Ishikawa (cell line): ENCODE measurements around the gene COL23A1.

Experiments used
- CEBPB ChIP-seq: IDR thresholded peaks from 2 replicates; pipeline ENCODE4 v1.6.1; 2012
- CREB1 ChIP-seq: IDR thresholded peaks from 2 replicates; pipeline ENCODE4 v1.6.1; 2012; ENCODE audit warnings: low read depth
- EGR1 ChIP-seq: IDR thresholded peaks from 2 replicates; pipeline ENCODE4 v1.6.1; 2012
- EP300 ChIP-seq: IDR thresholded peaks from 2 replicates; pipeline ENCODE4 v1.6.1; 2012; ENCODE audit warnings: borderline replicate concordance
- FOXM1 ChIP-seq: IDR thresholded peaks from 2 replicates; pipeline ENCODE4 v1.6.1; 2012; ENCODE audit warnings: low read depth, borderline replicate concordance
- NFIC ChIP-seq: IDR thresholded peaks from 2 replicates; pipeline ENCODE4 v1.6.1; 2012
- RAD21 ChIP-seq: IDR thresholded peaks from 2 replicates; pipeline ENCODE4 v1.6.1; 2012; ENCODE audit warnings: low read depth
- TAF1 ChIP-seq: IDR thresholded peaks from 2 replicates; pipeline ENCODE4 v1.6.1; 2012; ENCODE audit warnings: low read depth, mild to moderate bottlenecking
- TEAD4 ChIP-seq: IDR thresholded peaks from 2 replicates; pipeline ENCODE4 v1.6.1; 2012
- YY1 ChIP-seq: IDR thresholded peaks from 2 replicates; pipeline ENCODE4 v1.6.1; 2012; ENCODE audit warnings: low read depth
- ZBTB7A ChIP-seq: IDR thresholded peaks from 2 replicates; pipeline ENCODE4 v1.6.1; 2012; ENCODE audit warnings: low read depth
- TF ChIP-seq, protein P1 (sequence below): IDR thresholded peaks from 2 replicates; pipeline ENCODE4 v1.6.1; 2012; ENCODE audit warnings: low read depth, mild to moderate bottlenecking
- TF ChIP-seq, protein P2 (sequence below): IDR thresholded peaks from 2 replicates; pipeline ENCODE4 v1.6.1; 2012
- TF ChIP-seq, protein P3 (sequence below): IDR thresholded peaks from 2 replicates; pipeline ENCODE4 v1.6.1; 2012

DNA sequence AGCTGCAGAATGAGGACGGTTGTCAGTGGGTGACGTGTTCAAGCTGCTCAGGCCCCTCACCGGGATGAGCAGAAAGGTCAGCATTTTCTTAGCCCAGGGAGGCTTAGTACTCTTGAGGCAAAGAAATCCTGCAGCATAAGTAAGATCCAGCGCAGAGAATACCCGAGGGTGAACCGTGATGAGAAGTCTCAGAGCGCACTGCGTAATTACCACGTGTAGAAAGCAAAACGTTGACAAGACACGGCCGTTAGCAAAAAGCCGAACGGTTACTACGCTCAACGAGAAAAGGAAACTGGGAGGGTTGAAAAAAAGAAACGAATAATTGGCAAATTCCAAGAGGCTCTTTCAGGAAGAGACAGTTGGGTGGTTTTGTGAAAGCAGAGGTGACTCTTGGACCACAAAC is 104.0 kb downstream of the COL23A1 start:
- TF ChIP-seq NFIC (no peak), EP300 (no peak), CEBPB (no peak), TEAD4 (no peak), EGR1 (no peak), RAD21 (no peak), CREB1 (no peak), YY1 (no peak), TAF1 (no peak), ZBTB7A (no peak), FOXM1 (no peak)
- TF ChIP-seq, protein P1, sequence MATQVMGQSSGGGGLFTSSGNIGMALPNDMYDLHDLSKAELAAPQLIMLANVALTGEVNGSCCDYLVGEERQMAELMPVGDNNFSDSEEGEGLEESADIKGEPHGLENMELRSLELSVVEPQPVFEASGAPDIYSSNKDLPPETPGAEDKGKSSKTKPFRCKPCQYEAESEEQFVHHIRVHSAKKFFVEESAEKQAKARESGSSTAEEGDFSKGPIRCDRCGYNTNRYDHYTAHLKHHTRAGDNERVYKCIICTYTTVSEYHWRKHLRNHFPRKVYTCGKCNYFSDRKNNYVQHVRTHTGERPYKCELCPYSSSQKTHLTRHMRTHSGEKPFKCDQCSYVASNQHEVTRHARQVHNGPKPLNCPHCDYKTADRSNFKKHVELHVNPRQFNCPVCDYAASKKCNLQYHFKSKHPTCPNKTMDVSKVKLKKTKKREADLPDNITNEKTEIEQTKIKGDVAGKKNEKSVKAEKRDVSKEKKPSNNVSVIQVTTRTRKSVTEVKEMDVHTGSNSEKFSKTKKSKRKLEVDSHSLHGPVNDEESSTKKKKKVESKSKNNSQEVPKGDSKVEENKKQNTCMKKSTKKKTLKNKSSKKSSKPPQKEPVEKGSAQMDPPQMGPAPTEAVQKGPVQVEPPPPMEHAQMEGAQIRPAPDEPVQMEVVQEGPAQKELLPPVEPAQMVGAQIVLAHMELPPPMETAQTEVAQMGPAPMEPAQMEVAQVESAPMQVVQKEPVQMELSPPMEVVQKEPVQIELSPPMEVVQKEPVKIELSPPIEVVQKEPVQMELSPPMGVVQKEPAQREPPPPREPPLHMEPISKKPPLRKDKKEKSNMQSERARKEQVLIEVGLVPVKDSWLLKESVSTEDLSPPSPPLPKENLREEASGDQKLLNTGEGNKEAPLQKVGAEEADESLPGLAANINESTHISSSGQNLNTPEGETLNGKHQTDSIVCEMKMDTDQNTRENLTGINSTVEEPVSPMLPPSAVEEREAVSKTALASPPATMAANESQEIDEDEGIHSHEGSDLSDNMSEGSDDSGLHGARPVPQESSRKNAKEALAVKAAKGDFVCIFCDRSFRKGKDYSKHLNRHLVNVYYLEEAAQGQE = no peak
- TF ChIP-seq, protein P2, sequence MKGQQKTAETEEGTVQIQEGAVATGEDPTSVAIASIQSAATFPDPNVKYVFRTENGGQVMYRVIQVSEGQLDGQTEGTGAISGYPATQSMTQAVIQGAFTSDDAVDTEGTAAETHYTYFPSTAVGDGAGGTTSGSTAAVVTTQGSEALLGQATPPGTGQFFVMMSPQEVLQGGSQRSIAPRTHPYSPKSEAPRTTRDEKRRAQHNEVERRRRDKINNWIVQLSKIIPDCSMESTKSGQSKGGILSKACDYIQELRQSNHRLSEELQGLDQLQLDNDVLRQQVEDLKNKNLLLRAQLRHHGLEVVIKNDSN = no peak
- TF ChIP-seq, protein P3, sequence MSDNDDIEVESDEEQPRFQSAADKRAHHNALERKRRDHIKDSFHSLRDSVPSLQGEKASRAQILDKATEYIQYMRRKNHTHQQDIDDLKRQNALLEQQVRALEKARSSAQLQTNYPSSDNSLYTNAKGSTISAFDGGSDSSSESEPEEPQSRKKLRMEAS = no peak
